Amygdala (tissue), 56 donors: ENCODE measurements around the gene NUDCD3.
"Not testable (repeated sequence)": the region's sequence is repeated elsewhere in the genome, so short reads cannot be mapped to it uniquely, and the experiment has no call there.

ENCODE experiments used
- DNase-seq, 56 donors: peaks; one replicate each; lab custom pipeline; 2025; lab: John Stamatoyannopoulos, UW

NUDCD3 gene

DNA sequence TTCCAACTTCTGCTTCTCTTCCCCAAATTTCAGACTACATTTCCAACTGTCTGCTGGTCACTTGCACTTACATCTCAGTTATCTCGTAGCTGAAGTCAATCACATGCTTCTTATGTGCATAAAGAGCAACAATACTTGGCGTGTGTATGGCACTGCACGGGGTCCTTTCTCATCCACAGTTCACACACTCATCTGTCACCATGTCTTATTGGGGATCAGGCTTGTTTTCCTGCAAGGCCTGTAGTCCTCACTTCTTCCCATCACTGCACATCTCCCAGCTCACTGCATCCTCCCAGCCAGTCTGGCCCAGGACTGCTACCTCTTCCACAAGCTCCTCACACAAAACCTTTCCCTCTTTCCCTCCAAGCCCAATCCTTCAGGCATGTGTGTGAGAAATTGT lies 35.3 kb downstream of the NUDCD3 start:
- no peak for DNase-seq

DNA sequence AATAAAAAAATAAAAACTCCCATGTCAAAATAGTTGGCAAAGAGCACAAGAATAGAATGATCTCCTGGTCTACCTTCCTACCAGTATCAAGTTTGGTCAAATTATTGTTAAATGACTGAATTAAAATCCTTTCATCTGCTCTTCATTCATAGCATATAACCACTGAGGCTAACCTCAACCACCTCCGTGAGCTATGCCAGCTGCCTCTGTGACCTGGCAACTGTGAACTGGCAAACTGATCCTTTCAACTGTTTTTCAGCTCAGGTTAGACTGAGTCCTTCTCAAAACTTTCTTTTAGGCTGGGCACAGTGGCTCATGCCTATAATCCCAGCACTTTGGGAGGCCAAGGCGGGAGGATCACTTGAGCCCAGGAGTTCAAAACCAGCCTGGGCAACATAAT lies 36.1 kb downstream of the NUDCD3 start:
- DNase-seq: no peak

DNA sequence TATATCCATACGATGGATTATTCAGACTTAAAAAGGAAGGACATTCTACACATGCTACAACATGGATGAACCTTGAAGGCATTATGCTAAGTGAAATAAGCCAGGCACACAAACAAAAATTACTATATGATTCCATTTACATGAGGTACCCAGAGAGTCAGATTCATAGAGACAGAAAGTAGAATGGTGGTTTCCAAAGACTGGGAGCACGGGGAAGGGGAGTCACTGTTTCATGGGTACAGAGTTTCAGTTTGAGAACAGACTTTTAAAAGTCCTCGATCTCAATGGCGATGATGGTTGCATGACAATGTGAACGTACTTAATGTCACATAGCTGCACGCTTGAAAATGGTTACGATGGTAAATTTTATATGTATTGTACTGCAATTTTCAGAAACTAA lies 39.3 kb downstream of the NUDCD3 start:
- no peak for DNase-seq

DNA sequence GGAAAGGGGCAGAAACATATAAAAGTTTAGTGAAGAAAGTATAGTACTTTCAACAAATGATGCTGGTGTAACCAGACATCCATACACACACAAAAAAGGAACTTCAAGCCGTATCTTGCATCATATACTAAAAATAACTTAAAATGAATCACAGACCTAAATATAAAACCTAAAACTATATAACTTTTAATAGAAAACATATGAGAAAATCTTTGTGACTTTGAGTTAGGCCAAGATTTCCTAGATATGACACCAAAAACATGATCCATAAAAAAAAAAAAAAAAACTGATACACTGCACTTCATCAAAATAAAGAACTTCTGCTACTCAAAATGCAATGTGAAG lies 40.9 kb downstream of the NUDCD3 start:
- DNase-seq: no peak

DNA sequence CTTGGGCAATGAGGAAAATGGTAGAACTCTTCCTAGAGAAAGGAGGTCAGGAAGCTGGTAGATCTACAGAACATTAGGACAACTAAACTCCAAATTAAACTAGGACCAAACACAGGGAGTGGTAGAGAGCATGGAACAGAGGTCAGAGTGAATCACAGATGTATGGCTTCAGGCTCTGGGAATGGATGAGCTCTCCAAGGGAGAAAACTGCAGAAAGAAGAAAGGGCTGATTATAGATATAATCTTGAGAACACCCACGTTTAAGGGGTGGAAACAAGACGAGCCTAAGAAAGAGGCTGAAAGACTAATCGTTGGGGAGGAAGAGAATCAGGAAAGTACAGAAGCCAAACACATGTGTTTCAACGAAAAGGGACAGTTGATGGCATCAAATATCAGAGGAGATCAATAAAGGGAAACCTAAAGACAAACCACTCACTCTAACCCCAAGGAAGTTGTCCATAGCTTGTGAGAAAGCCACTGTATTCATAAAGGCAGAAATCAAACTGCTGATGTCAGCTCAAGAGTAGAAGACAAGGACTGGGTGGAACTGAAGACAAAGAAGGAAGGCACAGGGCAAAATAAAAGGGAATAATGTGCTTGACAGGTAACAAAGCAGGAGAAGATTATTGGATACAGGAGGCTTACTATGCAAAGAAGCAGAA lies 41.4 kb downstream of the NUDCD3 start:
- no peak for DNase-seq

DNA sequence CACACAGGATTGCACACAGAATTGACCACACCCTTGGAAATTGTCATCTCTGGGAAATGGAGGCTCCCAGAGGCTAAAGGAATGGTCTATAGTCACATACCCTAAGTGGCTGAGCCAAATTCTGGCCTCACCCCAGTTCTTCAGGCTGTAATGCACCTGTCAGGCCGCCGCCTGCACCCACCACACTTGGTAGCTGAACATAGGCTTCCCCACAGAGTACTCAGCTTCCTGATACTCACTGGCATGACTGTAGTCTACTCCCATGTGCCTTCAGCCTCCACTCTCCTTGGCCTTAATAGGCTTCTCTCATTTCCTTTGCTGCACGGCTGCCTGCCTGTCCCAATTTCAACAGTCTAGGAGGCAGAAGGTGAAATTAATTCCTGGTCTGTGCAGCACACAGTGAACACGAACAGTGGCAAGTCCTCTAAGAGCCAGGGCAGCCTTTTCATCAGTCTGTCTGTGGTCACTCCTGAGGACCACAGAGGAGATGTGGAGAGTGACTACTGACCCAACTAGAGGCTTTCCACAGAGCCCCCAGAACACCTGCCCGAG lies 42.5 kb downstream of the NUDCD3 start:
- no peak for DNase-seq

DNA sequence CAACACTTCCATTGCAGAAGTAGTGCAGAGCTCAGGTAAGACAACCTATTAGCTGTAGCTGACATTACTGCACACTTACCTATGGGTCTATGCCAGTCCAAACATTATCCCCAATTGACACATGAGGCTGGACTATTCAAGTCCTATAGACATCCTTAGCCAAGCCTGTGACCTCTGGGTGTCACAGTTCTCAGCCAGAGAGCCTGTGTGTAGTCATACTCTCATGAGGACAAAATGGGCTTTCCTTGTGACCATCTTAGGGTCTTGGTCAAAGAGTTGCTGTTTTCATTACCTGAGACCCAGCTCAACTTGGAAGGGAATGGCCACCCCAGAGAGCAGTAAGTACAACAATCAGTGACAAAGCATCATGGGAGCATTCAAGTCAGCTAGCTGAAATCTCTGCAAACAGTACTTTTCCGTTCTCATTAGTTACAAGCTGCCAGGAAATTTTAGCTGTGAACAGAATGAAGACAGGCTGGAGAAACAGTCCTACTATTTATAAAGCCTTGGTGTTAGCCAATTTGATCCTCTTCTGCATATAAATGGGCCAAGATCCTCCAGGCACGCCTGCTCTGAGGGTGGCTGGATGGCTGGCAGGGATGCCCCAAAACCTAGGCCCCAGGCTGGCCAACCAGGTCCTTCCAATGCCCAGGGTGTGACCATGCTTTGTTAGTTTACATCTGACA lies 44.3 kb downstream of the NUDCD3 start:
- DNase-seq: peak in 18 of 56 donors; percentile 16 to 74 (median 36)

DNA sequence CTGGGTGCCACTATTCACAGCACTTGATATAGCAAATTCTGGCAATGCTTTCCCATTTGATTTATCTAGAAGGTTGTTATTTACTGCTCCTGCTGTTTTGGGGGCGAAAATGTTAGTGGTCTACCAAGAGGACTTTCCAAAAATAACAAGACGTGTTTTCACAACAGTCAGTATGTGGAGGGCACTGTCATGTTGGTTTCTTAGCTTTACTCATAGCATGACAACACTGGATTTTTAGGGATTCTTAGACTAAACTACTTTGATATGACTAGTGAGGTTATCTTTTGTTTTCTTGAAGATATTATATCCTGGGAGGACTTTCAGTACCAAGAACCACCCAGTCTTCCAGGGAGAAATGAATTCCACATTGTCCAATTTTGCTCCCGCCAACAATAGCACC lies 49.4 kb downstream of the NUDCD3 start:
- no peak for DNase-seq

DNA sequence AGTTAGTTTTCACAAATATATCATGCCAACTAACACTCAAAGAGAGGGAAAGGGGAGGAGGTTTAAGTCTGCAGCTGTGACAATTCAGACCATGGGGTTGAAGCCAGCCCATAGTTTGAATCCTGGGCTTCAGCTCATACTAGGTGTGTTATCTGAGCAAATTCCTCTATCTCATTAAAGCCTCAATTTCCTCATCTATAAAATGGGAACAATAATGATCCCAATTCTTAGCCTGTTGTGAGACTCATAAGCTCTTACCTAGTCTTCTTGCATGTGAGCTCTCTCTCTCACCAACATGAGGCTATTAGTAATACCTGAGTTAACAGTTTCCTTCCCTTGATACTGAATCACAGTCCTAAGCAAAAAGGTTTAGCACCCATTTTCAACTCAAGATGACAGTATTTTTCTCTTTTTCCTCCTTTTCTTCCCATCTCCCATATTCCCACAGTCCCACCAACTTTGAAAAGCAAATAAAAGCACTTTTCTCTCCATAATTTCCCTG lies 49.8 kb downstream of the NUDCD3 start:
- DNase-seq: no peak

DNA sequence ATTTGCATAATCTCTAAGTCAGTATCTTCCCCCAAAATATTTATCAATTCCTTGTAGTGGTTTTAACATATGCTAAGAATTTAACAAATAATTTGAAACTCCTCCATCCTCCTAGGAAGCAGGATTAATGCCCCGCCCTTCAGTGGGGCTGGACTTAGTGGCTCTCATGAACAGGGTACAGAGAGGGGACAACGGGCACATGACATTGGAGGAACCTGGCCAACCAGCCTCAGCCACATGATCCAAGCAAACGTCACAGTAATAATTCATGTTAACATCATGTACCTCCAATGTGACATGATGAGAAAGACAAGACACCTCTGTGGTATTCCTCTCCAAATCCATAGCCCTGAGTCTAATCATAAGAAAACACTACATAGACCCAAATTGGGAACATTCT lies 50.5 kb downstream of the NUDCD3 start:
- DNase-seq: no peak

DNA sequence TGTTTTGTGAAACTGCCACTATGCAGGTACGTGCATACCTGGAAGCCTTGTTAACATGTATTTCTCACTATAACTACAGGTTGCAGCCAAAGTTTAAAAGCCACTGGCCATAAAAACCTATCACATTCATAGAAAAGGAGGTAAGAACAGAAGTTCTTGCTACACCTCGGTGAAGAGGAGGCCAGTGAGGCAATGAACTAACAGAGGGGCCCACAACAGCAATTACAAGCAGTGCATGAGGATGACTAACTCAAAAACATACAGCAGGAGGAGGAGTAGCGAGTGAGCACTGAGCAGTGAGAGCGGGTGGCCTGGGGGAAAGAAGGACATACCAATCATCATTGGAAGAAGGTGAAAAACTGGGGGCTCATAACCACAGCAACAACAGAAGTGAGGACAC lies 51.6 kb downstream of the NUDCD3 start:
- no peak for DNase-seq

DNA sequence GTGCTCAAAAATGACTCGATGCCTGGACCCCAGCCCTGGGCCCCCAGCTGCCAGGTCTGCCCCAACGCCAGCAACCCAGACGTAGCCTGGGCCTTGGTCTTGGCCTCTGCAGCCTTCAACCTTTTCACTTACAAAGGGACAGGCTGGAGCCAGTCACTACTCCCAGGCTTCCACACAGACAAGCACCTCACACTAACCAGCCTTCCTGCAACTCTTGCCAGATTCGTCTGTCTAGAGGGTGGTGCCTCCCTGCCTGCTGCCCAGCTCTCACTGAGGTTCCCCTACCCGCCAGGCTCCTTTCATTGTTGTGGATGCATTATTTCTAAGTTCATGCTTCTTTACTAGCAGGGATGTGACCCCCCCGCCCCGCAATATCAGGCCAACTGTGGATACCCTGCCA lies 56.3 kb downstream of the NUDCD3 start:
- DNase-seq: peak in 2 of 56 donors; percentile 25 to 35

DNA sequence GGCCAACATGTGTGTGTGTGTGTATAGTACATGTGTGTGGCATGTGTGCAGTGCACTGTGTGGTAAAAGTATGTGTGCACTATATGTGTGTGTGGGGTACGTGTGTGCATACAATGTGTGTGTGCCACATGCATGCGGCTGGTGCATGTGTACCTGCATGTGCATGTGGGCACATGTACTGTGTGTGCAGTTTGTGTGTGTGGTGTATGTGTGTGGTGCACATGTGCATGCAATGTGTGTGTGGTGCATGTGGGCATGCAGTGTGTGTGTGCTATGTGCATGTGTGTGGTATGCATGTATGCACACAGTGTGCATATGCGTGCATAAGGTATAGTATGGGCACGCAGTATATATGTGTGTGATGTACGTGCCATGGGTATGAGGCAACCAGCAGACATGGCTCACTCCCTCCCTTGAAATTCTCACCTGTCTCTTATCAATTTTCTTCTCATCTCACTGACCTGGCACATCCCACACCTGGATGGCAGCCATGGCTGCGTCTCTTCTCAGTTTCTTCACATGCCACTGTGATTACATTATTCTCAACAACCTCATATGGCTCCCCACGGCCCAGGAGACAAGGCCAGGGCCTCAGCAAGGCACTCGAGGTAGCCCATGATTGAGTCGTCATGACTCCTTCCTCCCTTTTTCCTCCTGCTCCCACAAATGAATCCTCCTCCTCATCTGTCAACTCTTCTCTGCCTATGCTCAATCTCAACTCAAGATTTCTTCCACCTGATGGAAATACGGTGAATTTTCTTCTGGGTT lies 57.0 kb downstream of the NUDCD3 start:
- no peak for DNase-seq

DNA sequence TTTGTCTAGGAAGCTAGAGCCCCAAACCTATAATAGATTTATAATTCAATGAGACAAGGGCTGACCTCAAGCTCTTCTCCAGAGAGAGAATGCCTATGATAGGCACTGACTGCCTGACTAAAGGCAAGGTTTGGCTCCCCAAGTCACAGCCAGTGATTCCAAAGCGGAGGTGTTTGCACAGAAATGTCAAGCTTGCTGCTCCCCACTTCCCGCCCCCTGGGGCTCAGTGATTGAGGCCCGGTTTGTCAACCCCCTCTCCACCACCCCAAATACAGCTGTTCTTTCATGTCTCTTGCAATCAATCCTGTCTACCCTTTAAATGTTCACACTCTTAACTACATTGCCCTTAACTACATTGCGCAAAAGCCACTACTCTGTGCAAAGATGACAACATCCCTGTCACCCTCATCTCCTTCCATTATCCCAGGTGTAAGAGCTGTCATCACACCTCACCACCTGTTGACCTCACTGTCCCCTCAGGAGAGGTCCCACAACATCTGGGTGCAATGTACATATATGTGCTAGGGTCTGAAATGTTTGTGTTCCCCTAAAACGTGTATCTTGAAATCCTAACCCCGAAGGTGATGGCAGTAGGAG lies 58.0 kb downstream of the NUDCD3 start:
- DNase-seq: no peak

DNA sequence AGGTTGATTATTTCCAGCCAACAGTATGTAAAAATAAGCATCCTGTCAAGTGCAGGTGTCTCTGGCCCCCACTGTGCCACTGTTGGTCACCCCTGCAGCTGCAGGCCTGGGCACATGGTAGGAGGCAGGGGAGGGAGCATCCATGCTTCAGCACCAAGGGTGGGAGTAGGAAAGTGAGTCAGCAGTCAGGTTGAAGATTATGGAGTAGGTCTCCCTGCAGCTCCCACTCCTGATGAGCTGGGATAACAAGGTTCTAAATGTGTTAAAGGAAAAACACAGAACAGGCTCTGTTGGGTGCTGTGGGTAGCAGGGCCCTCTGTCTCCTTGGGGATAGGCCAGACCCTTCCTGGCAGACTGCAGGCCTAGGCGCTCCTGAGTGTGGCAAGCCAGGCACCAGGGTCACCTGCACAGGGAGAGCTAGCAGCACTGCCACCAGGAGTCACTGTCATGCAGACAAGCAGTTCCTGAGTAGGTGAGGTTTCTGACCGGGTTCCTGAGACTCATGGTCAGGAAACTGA lies 59.3 kb downstream of the NUDCD3 start:
- peak in 6 of 56 donors; percentile 20 to 46 (median 32) for DNase-seq

DNA sequence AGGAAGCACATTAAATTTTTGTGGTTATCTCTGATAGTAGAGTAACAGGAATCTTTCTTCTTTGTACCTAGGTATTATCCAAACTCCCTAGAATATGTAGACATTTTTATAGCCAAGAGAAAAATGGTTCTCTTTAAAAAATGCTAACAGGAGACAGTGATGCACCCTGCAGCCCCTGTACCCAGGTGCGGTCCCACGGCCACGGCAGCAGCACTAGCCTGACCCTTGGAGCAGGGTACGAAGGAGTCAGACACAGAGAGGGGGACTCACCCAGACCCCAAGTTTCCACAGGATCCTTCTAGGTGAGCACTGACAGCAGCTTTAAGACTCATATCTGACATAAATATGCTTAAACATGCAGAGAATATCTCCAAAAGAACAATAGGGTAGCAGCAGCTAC lies 60.4 kb downstream of the NUDCD3 start:
- DNase-seq: no peak

DNA sequence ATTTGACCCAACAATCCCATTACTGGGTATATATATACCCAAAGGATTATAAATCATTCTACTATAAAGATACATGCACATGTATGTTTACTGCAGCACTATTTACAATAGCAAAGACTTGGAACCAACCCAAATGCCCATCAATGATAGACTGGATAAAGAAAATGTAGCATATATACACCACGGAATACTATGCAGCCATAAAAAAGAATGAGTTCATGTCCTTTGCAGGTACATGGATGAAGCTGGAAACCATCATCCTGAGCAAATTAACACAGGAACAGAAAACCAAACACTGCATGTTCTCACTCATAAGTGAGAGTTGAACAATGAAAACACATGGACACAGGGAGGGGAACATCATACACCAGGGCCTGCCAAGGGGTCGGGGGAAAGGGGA lies 65.7 kb downstream of the NUDCD3 start:
- DNase-seq: not testable (repeated sequence)

DNA sequence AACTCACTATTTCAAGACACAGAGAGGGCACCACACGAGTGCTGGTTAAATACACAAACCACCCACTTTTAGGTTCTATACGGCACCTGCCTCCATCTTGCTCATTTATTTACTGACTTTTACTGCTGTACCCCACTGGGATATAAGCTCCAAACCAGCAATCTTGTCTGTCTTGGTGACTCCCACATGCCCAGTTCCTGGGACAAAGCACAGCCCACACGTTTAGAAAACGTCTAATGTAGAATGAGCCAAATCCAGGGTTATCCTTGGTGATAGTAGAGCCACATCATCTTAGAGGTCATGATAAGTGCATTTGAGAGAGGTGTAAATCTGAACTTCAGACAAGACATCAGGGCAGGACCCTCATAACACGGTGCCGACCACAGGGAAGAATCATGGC lies 73.5 kb downstream of the NUDCD3 start:
- no peak for DNase-seq

DNA sequence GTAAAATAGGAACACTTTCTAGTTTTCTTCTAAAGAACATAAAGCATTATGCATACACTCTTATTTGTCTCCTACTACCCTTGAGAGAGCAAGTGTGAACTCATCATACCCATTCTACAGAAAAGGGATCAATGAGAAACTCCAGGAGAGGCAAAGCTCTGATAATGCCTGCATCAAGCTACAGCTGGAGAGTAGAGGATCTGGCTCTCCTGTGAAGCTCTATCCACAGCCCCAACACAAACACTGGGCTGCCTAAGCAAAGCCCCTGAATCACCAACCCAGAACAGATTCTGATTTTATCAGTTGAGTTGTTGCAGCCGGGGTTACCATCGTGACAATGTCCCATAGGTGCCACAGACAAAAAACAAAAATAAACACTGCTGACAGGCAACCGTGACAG lies 74.9 kb downstream of the NUDCD3 start:
- no peak for DNase-seq

DNA sequence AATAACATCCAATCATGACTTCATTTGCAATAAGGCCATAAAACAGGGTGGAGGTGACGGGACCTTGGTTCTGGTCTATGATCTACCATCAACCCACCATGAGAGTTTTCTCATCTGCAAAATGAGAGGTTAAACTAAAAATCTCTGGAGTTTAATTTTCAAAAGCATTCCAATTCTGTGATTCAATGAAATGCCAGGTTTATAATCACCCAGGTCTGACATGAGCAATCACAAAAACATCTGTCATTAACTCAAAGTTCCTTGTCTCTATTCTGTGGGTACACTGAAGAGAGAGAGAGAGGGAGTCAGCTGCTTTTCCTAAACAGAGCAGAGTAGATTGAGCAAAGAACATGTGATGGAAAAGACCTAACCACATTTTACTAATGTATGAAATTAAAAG lies 75.4 kb downstream of the NUDCD3 start:
- DNase-seq: no peak

DNA sequence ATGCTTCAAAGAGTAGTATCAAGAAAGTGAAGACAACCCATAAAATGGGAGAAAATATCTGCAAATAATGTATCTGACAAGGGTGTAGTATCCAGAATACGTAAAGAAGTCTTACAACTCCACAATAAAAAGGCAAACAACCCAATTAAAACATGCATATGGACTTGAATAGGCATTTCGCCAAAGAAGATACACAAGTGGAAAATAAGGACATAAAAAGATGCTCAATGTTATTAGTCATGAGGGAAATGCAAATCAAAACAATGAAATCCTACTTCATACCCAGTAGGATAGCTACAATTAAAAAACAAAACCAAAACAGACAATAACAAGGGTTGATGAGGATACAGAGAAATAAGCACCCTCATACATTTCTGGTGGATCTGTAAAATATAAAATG lies 79.2 kb downstream of the NUDCD3 start:
- DNase-seq: no peak
